ENCODE data around the gene NPNT.
"Not testable (repeated sequence)": the region's sequence is repeated elsewhere in the genome, so short reads cannot be mapped to it uniquely, and the experiment has no call there.

The NPNT gene

GRCh38 chr4:105894660-105895582, at the start of gene NPNT:
NPNT (plus strand) TSS chr4:105895471; CDS start chr4:105895653, 182 bp downstream.
- no peak for DNase-seq

- DNase-seq: no peak
These were observed 49.7 kb upstream of the NPNT start for GRCh38 chr4:105845559-105845958.

GRCh38 chr4:105848359-105848758, 46.9 kb upstream of the NPNT start:
- DNase-seq: not testable (repeated sequence)

GRCh38 chr4:105851196-105851595, 44.1 kb upstream of the NPNT start:
- no peak for DNase-seq

- DNase-seq: not testable (repeated sequence)
These were observed 43.0 kb upstream of the NPNT start for GRCh38 chr4:105852230-105852629.

GRCh38 chr4:105858466-105859040, 36.7 kb upstream of the NPNT start:
- DNase-seq: no peak

- no peak for DNase-seq
These were observed 36.0 kb upstream of the NPNT start for GRCh38 chr4:105859233-105859632.

- no peak for DNase-seq
These were observed 24.3 kb upstream of the NPNT start for GRCh38 chr4:105870963-105871362.

GRCh38 chr4:105871997-105872396, 23.3 kb upstream of the NPNT start:
- DNase-seq: no peak

- DNase-seq: no peak
These were observed 20.0 kb upstream of the NPNT start for GRCh38 chr4:105875233-105875632.

GRCh38 chr4:105878668-105879067, 16.6 kb upstream of the NPNT start:
- DNase-seq: no peak

GRCh38 chr4:105887508-105887907, 7.8 kb upstream of the NPNT start:
- DNase-seq: no peak

GRCh38 chr4:105895583-105896460, 551 bp downstream of the NPNT start:
- DNase-seq: no peak

- no peak for DNase-seq
These were observed 1.2 kb downstream of the NPNT start for GRCh38 chr4:105896461-105896942.

- DNase-seq: no peak
These were observed 1.9 kb downstream of the NPNT start for GRCh38 chr4:105896984-105897775.

GRCh38 chr4:105900541-105900940, 5.3 kb downstream of the NPNT start:
- no peak for DNase-seq

GRCh38 chr4:105902550-105903262, 7.4 kb downstream of the NPNT start:
- DNase-seq: no peak

- no peak for DNase-seq
These were observed 14.6 kb downstream of the NPNT start for GRCh38 chr4:105909787-105910281.

GRCh38 chr4:105911426-105911825, 16.2 kb downstream of the NPNT start:
- no peak for DNase-seq

GRCh38 chr4:105912633-105913032, 17.4 kb downstream of the NPNT start:
- no peak for DNase-seq

GRCh38 chr4:105917171-105917685, 22.0 kb downstream of the NPNT start:
- no peak for DNase-seq
